ENCODE results near the gene PSORS1C2.
"Not testable (repeated sequence)": the region's sequence is repeated elsewhere in the genome, so short reads cannot be mapped to it uniquely, and the experiment has no call there.

DNA sequence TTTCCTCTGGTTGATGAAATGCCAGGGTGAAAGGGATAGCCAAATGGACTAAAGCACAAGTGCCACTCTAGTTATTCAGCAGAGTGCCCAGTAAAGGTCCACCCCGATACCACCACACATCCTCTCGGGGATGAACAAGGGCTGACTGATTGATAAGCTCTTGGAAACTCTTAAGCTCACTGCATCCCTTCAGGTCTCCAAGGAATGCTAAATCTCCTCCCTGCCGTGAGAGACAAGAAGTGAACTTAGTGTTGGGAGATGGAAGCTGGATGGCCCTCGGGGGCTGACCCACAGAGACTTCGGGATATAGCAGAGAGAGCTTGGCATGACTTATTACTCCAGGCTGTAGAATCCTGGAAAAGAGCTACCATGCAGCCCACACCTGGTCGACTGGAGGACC is 45.0 kb upstream of the PSORS1C2 start:
- TF ChIP-seq, protein P1, sequence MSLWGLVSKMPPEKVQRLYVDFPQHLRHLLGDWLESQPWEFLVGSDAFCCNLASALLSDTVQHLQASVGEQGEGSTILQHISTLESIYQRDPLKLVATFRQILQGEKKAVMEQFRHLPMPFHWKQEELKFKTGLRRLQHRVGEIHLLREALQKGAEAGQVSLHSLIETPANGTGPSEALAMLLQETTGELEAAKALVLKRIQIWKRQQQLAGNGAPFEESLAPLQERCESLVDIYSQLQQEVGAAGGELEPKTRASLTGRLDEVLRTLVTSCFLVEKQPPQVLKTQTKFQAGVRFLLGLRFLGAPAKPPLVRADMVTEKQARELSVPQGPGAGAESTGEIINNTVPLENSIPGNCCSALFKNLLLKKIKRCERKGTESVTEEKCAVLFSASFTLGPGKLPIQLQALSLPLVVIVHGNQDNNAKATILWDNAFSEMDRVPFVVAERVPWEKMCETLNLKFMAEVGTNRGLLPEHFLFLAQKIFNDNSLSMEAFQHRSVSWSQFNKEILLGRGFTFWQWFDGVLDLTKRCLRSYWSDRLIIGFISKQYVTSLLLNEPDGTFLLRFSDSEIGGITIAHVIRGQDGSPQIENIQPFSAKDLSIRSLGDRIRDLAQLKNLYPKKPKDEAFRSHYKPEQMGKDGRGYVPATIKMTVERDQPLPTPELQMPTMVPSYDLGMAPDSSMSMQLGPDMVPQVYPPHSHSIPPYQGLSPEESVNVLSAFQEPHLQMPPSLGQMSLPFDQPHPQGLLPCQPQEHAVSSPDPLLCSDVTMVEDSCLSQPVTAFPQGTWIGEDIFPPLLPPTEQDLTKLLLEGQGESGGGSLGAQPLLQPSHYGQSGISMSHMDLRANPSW (CRISPR knock-in tag; conservative IDR thresholded peaks at IDR 0.05; ENCODE audit: low read depth) = not testable (repeated sequence)
- TF ChIP-seq, protein P2, sequence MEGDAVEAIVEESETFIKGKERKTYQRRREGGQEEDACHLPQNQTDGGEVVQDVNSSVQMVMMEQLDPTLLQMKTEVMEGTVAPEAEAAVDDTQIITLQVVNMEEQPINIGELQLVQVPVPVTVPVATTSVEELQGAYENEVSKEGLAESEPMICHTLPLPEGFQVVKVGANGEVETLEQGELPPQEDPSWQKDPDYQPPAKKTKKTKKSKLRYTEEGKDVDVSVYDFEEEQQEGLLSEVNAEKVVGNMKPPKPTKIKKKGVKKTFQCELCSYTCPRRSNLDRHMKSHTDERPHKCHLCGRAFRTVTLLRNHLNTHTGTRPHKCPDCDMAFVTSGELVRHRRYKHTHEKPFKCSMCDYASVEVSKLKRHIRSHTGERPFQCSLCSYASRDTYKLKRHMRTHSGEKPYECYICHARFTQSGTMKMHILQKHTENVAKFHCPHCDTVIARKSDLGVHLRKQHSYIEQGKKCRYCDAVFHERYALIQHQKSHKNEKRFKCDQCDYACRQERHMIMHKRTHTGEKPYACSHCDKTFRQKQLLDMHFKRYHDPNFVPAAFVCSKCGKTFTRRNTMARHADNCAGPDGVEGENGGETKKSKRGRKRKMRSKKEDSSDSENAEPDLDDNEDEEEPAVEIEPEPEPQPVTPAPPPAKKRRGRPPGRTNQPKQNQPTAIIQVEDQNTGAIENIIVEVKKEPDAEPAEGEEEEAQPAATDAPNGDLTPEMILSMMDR (IDR thresholded peaks at IDR 0.05) = not testable (repeated sequence)

All from WTC11 (cell line).